MM.1S (cell line): ENCODE results near the gene MALRD1.

Source experiments
- DNase-seq: peaks from one replicate; pipeline ENCODE4 v3.0.0-alpha.2; 2015
- H2AFZ ChIP-seq: fragments of 300-600 bp; sonication (generic); 2 replicates; pipeline ENCODE4 v1.6.0; 2016; ENCODE audit warnings: antibody characterized with exemption, low read length
- H3F3A ChIP-seq: fragments of 300-600 bp; sonication (generic); 2 replicates; pipeline ENCODE4 v1.6.1; 2016; ENCODE audit warnings: mild to moderate bottlenecking, antibody characterized with exemption, low read length, moderate library complexity, mixed read lengths; ENCODE audit not compliant: insufficient read depth
- H3K27ac ChIP-seq: fragments of 300-600 bp; sonication (generic); 2 replicates; pipeline ENCODE4 v1.5.1; 2016; ENCODE audit warnings: mild to moderate bottlenecking, low read length
- H3K27me3 ChIP-seq: fragments of 300-600 bp; sonication (generic); replicated peaks from 2 replicates; pipeline ENCODE4 v1.6.0; 2016; ENCODE audit warnings: low read length; ENCODE audit not compliant: insufficient read depth
- H3K36me3 ChIP-seq: fragments of 300-600 bp; sonication (generic); replicated peaks from 2 replicates; pipeline ENCODE4 v1.6.1; 2016; ENCODE audit warnings: mild to moderate bottlenecking, low read length, mixed read lengths; ENCODE audit not compliant: insufficient read depth
- H3K4me1 ChIP-seq: fragments of 300-600 bp; sonication (generic); 2 replicates; pipeline ENCODE4 v1.6.1; 2016; ENCODE audit warnings: low read length, mixed read lengths
- H3K4me2 ChIP-seq: fragments of 300-600 bp; sonication (generic); 2 replicates; pipeline ENCODE4 v1.6.0; 2016; ENCODE audit warnings: low read depth, low read length
- H3K4me3 ChIP-seq: fragments of 300-600 bp; sonication (generic); 2 replicates; pipeline ENCODE4 v1.5.1; 2016; ENCODE audit warnings: low read length, mixed read lengths
- H3K79me2 ChIP-seq: fragments of 300-600 bp; sonication (generic); 2 replicates; pipeline ENCODE4 v1.6.1; 2016; ENCODE audit warnings: mixed run types, low read length, mixed read lengths
- H3K9ac ChIP-seq: fragments of 300-600 bp; sonication (generic); 2 replicates; pipeline ENCODE4 v1.6.1; 2016; ENCODE audit warnings: low read length, mixed read lengths
- H3K9me2 ChIP-seq: fragments of 300-600 bp; sonication (generic); replicated peaks from 2 replicates; pipeline ENCODE4 v1.6.1; 2016; ENCODE audit warnings: mild to moderate bottlenecking, low read length, mixed read lengths; ENCODE audit not compliant: insufficient read depth
- H3K9me3 ChIP-seq: fragments of 300-600 bp; sonication (generic); replicated peaks from 2 replicates; pipeline ENCODE4 v1.6.1; 2016; ENCODE audit warnings: mild to moderate bottlenecking, low read length, mixed read lengths; ENCODE audit not compliant: insufficient read depth
- H4K20me1 ChIP-seq: fragments of 300-600 bp; sonication (generic); 2 replicates; pipeline ENCODE4 v1.6.1; 2016; ENCODE audit warnings: mild to moderate bottlenecking, low read length, moderate library complexity, mixed read lengths; ENCODE audit not compliant: insufficient read depth
- CTCF ChIP-seq: fragments of 300-600 bp; sonication (generic); IDR thresholded peaks from 2 replicates; pipeline ENCODE4 v1.5.1; 2016; ENCODE audit warnings: antibody characterized with exemption, low read length, mixed read lengths
- EZH2 ChIP-seq: fragments of 300-600 bp; sonication (generic); optimal IDR thresholded peaks from 2 replicates; pipeline ENCODE3; 2017; ENCODE audit warnings: low read depth, mild to moderate bottlenecking, antibody characterized with exemption, low read length, mixed read lengths
- EZH2phosphoT487 ChIP-seq: fragments of 300-600 bp; sonication (generic); IDR thresholded peaks from 2 replicates; pipeline ENCODE4 v1.6.1; 2018; ENCODE audit warnings: antibody characterized with exemption, low read length

MALRD1 gene

GRCh38 chr10:19048489-19048888 lies at the start of gene MALRD1:
MALRD1 (plus strand) TSS chr10:19048801; CDS start chr10:19048939, 138 bp downstream.
- Histone ChIP-seq H3K9me2 (no peaks in the 10 kb centered on the region), H3K27ac (no peak within 1 kb of the TSS), H3K4me3 (no peak within 1 kb of the TSS), H3K4me1 (no peaks in the 10 kb centered on the region), H3K27me3 (no peaks in the 10 kb centered on the region), H3K9ac (no peak within 1 kb of the TSS), H3K79me2 (no peaks in the 10 kb centered on the region), H3K36me3 (no peaks in the 10 kb centered on the region), H4K20me1 (no peaks in the 10 kb centered on the region), H3K9me3 (no peaks in the 10 kb centered on the region), H3K4me2 (no peak within 1 kb of the TSS), H3F3A (no peaks in the 10 kb centered on the region), H2AFZ (no peak within 1 kb of the TSS)
- TF ChIP-seq EZH2 (no peak), CTCF (no peak), EZH2phosphoT487 (no peak)
- DNase-seq: no peak

GRCh38 chr10:19003341-19003740 lies 45.3 kb upstream of the MALRD1 start:
- H3K4me1 ChIP-seq: no peaks in the 10 kb centered on the region

DNA sequence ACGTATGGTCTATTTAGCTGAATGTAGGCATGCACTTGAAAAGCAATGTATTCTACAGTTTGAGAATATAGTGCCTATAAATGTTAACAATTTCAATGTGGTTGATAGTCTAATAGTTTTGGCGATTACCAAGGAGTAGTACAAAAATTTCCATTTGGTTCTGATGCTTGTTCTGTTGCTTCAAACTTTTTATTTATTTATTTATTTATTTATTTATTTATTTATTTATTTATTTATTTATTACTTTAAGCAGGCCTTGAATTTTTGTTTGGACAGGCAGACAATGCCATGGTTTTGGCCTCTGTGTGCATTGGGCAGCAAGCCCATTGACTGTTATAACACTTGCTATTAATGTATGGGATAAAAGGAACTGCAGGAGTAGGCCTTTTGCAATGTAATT lies 36.5 kb upstream of the MALRD1 start:
- H3K4me3 ChIP-seq: no peak overlapping the region
- no peaks in the 10 kb centered on the region for H3F3A ChIP-seq
- no peaks in the 10 kb centered on the region for H3K36me3 ChIP-seq
- no peak overlapping the region for H2AFZ ChIP-seq
- no peaks in the 10 kb centered on the region for H3K27me3 ChIP-seq
- no peak for DNase-seq
- no peak overlapping the region for H3K4me2 ChIP-seq
- H3K9me3 ChIP-seq: no peaks in the 10 kb centered on the region
- no peaks in the 10 kb centered on the region for H4K20me1 ChIP-seq
- TF ChIP-seq EZH2phosphoT487: no peak
- no peak for TF ChIP-seq EZH2
- TF ChIP-seq CTCF: no peak
- H3K9ac ChIP-seq: no peak overlapping the region
- no peaks in the 10 kb centered on the region for H3K9me2 ChIP-seq
- no peaks in the 10 kb centered on the region for H3K4me1 ChIP-seq
- no peaks in the 10 kb centered on the region for H3K79me2 ChIP-seq
- H3K27ac ChIP-seq: no peak overlapping the region

More at GRCh38 chr10:19003341-19003740, 45.3 kb upstream of the MALRD1 start:
- H3K4me2 ChIP-seq: no peak overlapping the region
- no peak overlapping the region for H2AFZ ChIP-seq
- DNase-seq: no peak
- no peaks in the 10 kb centered on the region for H3F3A ChIP-seq
- H3K9me2 ChIP-seq: no peaks in the 10 kb centered on the region
- no peak overlapping the region for H3K27ac ChIP-seq
- H3K9ac ChIP-seq: no peak overlapping the region
- no peaks in the 10 kb centered on the region for H3K79me2 ChIP-seq
- no peaks in the 10 kb centered on the region for H3K27me3 ChIP-seq
- H3K9me3 ChIP-seq: no peaks in the 10 kb centered on the region
- TF ChIP-seq EZH2phosphoT487 (no peak), EZH2 (no peak), CTCF (no peak)
- no peaks in the 10 kb centered on the region for H4K20me1 ChIP-seq
- H3K4me3 ChIP-seq: no peak overlapping the region
- no peaks in the 10 kb centered on the region for H3K36me3 ChIP-seq
